Measurements from ENCODE around the gene FNDC3B.

- TF ChIP-seq, protein P1, sequence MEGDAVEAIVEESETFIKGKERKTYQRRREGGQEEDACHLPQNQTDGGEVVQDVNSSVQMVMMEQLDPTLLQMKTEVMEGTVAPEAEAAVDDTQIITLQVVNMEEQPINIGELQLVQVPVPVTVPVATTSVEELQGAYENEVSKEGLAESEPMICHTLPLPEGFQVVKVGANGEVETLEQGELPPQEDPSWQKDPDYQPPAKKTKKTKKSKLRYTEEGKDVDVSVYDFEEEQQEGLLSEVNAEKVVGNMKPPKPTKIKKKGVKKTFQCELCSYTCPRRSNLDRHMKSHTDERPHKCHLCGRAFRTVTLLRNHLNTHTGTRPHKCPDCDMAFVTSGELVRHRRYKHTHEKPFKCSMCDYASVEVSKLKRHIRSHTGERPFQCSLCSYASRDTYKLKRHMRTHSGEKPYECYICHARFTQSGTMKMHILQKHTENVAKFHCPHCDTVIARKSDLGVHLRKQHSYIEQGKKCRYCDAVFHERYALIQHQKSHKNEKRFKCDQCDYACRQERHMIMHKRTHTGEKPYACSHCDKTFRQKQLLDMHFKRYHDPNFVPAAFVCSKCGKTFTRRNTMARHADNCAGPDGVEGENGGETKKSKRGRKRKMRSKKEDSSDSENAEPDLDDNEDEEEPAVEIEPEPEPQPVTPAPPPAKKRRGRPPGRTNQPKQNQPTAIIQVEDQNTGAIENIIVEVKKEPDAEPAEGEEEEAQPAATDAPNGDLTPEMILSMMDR (IDR thresholded peaks at IDR 0.05 in 2 of 3, conservative IDR thresholded peaks at IDR 0.05 in 1 of 3; ENCODE audit: insufficient read depth in 2 of 3, low read depth in 1 of 3, low read length in 3 of 3): no peak
- TF ChIP-seq CTBP1 (IDR thresholded peaks at IDR 0.05; ENCODE audit: borderline replicate concordance) (no peak), TAF15 (IDR thresholded peaks at IDR 0.05; ENCODE audit: low read depth, low read length) (no peak), SP1 (CRISPR knock-in tag; IDR thresholded peaks at IDR 0.05) (no peak), KLF16 (IDR thresholded peaks at IDR 0.05) (no peak), YY1 (IDR thresholded peaks at IDR 0.05; ENCODE audit: borderline replicate concordance in 1 of 3, control insufficient read depth in 1 of 3, extremely low read depth in 1 of 3, insufficient read depth in 3 of 3, insufficient read length in 1 of 3, insufficient replicate concordance in 2 of 3, low read depth in 1 of 3, low read length in 2 of 3) (no peak), SMC3 (conservative IDR thresholded peaks at IDR 0.05; ENCODE audit: insufficient read depth, low read depth, low read length) (no peak), MAFF (IDR thresholded peaks at IDR 0.05; ENCODE audit: low read length) (no peak)
- TF ChIP-seq, protein P2, sequence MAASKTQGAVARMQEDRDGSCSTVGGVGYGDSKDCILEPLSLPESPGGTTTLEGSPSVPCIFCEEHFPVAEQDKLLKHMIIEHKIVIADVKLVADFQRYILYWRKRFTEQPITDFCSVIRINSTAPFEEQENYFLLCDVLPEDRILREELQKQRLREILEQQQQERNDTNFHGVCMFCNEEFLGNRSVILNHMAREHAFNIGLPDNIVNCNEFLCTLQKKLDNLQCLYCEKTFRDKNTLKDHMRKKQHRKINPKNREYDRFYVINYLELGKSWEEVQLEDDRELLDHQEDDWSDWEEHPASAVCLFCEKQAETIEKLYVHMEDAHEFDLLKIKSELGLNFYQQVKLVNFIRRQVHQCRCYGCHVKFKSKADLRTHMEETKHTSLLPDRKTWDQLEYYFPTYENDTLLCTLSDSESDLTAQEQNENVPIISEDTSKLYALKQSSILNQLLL (CRISPR knock-in tag; IDR thresholded peaks at IDR 0.05; ENCODE audit: borderline replicate concordance): no peak
These were observed 117.2 kb downstream of the FNDC3B start for GRCh38 chr3:172156586-172156955.
